ENCODE data around the gene STARD9. TPM values are rescaled to one million over a fixed set of nuclear protein-coding genes. Genes with fewer than 3 reads are reported as not detected.

Gene STARD9
- total RNA-seq, 1 donor from 2014 or later: 13.6 TPM

GRCh38 chr15:42681119-42681518, 105.7 kb downstream of the STARD9 start:
- TF ChIP-seq CTCF (IDR thresholded peaks at IDR 0.05): no peak
- no peak for DNase-seq (ENCODE audit: low spot score)
- H3K4me1 Mint-ChIP-seq (ENCODE audit: low read depth): no peaks in the 10 kb centered on the region
- H3K27me3 Mint-ChIP-seq (ENCODE audit: low read depth): no peaks in the 10 kb centered on the region
- peaks cover 47% of the 10 kb centered on the region for H3K36me3 Mint-ChIP-seq (ENCODE audit: low read depth)
- H3K9me3 Mint-ChIP-seq (ENCODE audit: low read depth): no peaks in the 10 kb centered on the region
- H3K4me3 Mint-ChIP-seq (ENCODE audit: unreplicated experiment): no peak overlapping the region
- no peak overlapping the region for H3K27ac Mint-ChIP-seq (ENCODE audit: unreplicated experiment)

GRCh38 chr15:42686281-42686680, 110.9 kb downstream of the STARD9 start:
- Mint-ChIP-seq H3K9me3 (ENCODE audit: low read depth) (no peaks in the 10 kb centered on the region), H3K27me3 (ENCODE audit: low read depth) (no peaks in the 10 kb centered on the region), H3K27ac (ENCODE audit: unreplicated experiment) (no peak overlapping the region), H3K36me3 (ENCODE audit: low read depth) (peaks cover 39% of the 10 kb centered on the region), H3K4me3 (ENCODE audit: unreplicated experiment) (no peak overlapping the region), H3K4me1 (ENCODE audit: low read depth) (no peaks in the 10 kb centered on the region)
- no peak for TF ChIP-seq CTCF (IDR thresholded peaks at IDR 0.05)
- DNase-seq (ENCODE audit: low spot score): no peak

GRCh38 chr15:42687740-42688139, 112.3 kb downstream of the STARD9 start:
- TF ChIP-seq CTCF (IDR thresholded peaks at IDR 0.05): no peak
- no peaks in the 10 kb centered on the region for H3K27me3 Mint-ChIP-seq (ENCODE audit: low read depth)
- H3K4me3 Mint-ChIP-seq (ENCODE audit: unreplicated experiment): no peak overlapping the region
- H3K36me3 Mint-ChIP-seq (ENCODE audit: low read depth): peaks cover 32% of the 10 kb centered on the region
- no peak overlapping the region for H3K27ac Mint-ChIP-seq (ENCODE audit: unreplicated experiment)
- H3K4me1 Mint-ChIP-seq (ENCODE audit: low read depth): no peaks in the 10 kb centered on the region
- DNase-seq (ENCODE audit: low spot score): no peak
- no peaks in the 10 kb centered on the region for H3K9me3 Mint-ChIP-seq (ENCODE audit: low read depth)

- TF ChIP-seq CTCF (IDR thresholded peaks at IDR 0.05): no peak
- H3K9me3 Mint-ChIP-seq (ENCODE audit: low read depth): no peaks in the 10 kb centered on the region
- H3K27me3 Mint-ChIP-seq (ENCODE audit: low read depth): no peaks in the 10 kb centered on the region
- DNase-seq (ENCODE audit: low spot score): no peak
- no peak overlapping the region for H3K27ac Mint-ChIP-seq (ENCODE audit: unreplicated experiment)
- no peak overlapping the region for H3K4me3 Mint-ChIP-seq (ENCODE audit: unreplicated experiment)
- peaks cover 29% of the 10 kb centered on the region for H3K36me3 Mint-ChIP-seq (ENCODE audit: low read depth)
- H3K4me1 Mint-ChIP-seq (ENCODE audit: low read depth): no peaks in the 10 kb centered on the region
Measured at GRCh38 chr15:42688301-42688700, 112.9 kb downstream of the STARD9 start.

- H3K4me3 Mint-ChIP-seq (ENCODE audit: unreplicated experiment): no peak overlapping the region
- H3K27me3 Mint-ChIP-seq (ENCODE audit: low read depth): no peaks in the 10 kb centered on the region
- H3K27ac Mint-ChIP-seq (ENCODE audit: unreplicated experiment): no peak overlapping the region
- no peaks in the 10 kb centered on the region for H3K9me3 Mint-ChIP-seq (ENCODE audit: low read depth)
- DNase-seq (ENCODE audit: low spot score): no peak
- no peak for TF ChIP-seq CTCF (IDR thresholded peaks at IDR 0.05)
- peaks cover 28% of the 10 kb centered on the region for H3K36me3 Mint-ChIP-seq (ENCODE audit: low read depth)
- H3K4me1 Mint-ChIP-seq (ENCODE audit: low read depth): no peaks in the 10 kb centered on the region
Measured at GRCh38 chr15:42691308-42691707, 115.9 kb downstream of the STARD9 start.

Measured in chondrocyte (in vitro differentiated cells).